ENCODE results near the gene PML. TPM values are rescaled to one million over a fixed set of nuclear protein-coding genes. Genes with fewer than 3 reads are reported as not detected.

Gene PML
- polyA plus RNA-seq, 1 experiment: 14.3 TPM

- DNase-seq (ENCODE audit: low read depth): no peak
- no peak overlapping the region for H3K4me3 ChIP-seq (ENCODE audit: low read depth, low read length)
- ChIA-PET CTCF (interaction anchor here (1.0 to 6.2 kb wide), 5 partner anchors 8 to 88 kb away, joined by 3 to 78 read pairs (median 9); no protein-coding TSS in a partner anchor), POLR2A (no interaction called here)
- no peaks in the 10 kb centered on the region for H3K27me3 ChIP-seq (ENCODE audit: control insufficient read depth, insufficient read depth, low read length)
- no peak for TF ChIP-seq CTCF (IDR thresholded peaks at IDR 0.05; ENCODE audit: insufficient read depth, low read depth, low read length)
- H3K36me3 ChIP-seq (ENCODE audit: control insufficient read depth, insufficient read depth, low read length): no peaks in the 10 kb centered on the region
Measured at GRCh38 chr15:73962433-73962832, 32.1 kb upstream of the PML start.

- Histone ChIP-seq H3K27me3 (ENCODE audit: control insufficient read depth, insufficient read depth, low read length) (no peaks in the 10 kb centered on the region), H3K4me3 (ENCODE audit: low read depth, low read length) (no peak overlapping the region), H3K36me3 (ENCODE audit: control insufficient read depth, insufficient read depth, low read length) (no peaks in the 10 kb centered on the region)
- CTCF ChIA-PET: interaction anchor here (0.6 to 5.4 kb wide), 24 partner anchors 8 to 650 kb away, joined by 3 to 78 read pairs (median 5); no protein-coding TSS in a partner anchor
- peak; percentile 98 for TF ChIP-seq CTCF (IDR thresholded peaks at IDR 0.05; ENCODE audit: insufficient read depth, low read depth, low read length)
- POLR2A ChIA-PET: interaction anchor here (0.7 kb wide), 1 partner anchor 12 kb away, joined by 5 read pairs; no protein-coding TSS in a partner anchor
- no peak for DNase-seq (ENCODE audit: low read depth)
Measured at GRCh38 chr15:73964736-73965093, 29.8 kb upstream of the PML start.

- no peak for DNase-seq (ENCODE audit: low read depth)
- TF ChIP-seq CTCF (IDR thresholded peaks at IDR 0.05; ENCODE audit: insufficient read depth, low read depth, low read length): no peak
- Histone ChIP-seq H3K36me3 (ENCODE audit: control insufficient read depth, insufficient read depth, low read length) (no peaks in the 10 kb centered on the region), H3K27me3 (ENCODE audit: control insufficient read depth, insufficient read depth, low read length) (no peaks in the 10 kb centered on the region), H3K4me3 (ENCODE audit: low read depth, low read length) (no peak overlapping the region)
- ChIA-PET POLR2A (interaction anchor here (0.7 kb wide), 1 partner anchor 12 kb away, joined by 5 read pairs; no protein-coding TSS in a partner anchor), CTCF (interaction anchor here (0.7 to 5.4 kb wide), 16 partner anchors 9 to 152 kb away, joined by 3 to 78 read pairs (median 4); partner anchors contain the start of genes STOML1 and TBC1D21)
Measured at GRCh38 chr15:73965094-73965757, 29.3 kb upstream of the PML start.

GRCh38 chr15:73965758-73966113 lies 28.8 kb upstream of the PML start:
- CTCF ChIA-PET: interaction anchor here (0.7 to 5.4 kb wide), 17 partner anchors 8 to 357 kb away, joined by 3 to 78 read pairs (median 4); partner anchors contain the start of genes PML, STOML1 and TBC1D21
- H3K27me3 ChIP-seq (ENCODE audit: control insufficient read depth, insufficient read depth, low read length): no peaks in the 10 kb centered on the region
- no peak for DNase-seq (ENCODE audit: low read depth)
- H3K36me3 ChIP-seq (ENCODE audit: control insufficient read depth, insufficient read depth, low read length): no peaks in the 10 kb centered on the region
- TF ChIP-seq CTCF (IDR thresholded peaks at IDR 0.05; ENCODE audit: insufficient read depth, low read depth, low read length): no peak
- POLR2A ChIA-PET: no interaction called here
- H3K4me3 ChIP-seq (ENCODE audit: low read depth, low read length): no peak overlapping the region

- Histone ChIP-seq H3K36me3 (ENCODE audit: control insufficient read depth, insufficient read depth, low read length) (no peaks in the 10 kb centered on the region), H3K4me3 (ENCODE audit: low read depth, low read length) (no peak overlapping the region), H3K27me3 (ENCODE audit: control insufficient read depth, insufficient read depth, low read length) (no peaks in the 10 kb centered on the region)
- ChIA-PET POLR2A (no interaction called here), CTCF (interaction anchor here (0.6 to 11.7 kb wide), 9 partner anchors 9 to 405 kb away, joined by 3 to 121 read pairs (median 6); no protein-coding TSS in a partner anchor)
- no peak for TF ChIP-seq CTCF (IDR thresholded peaks at IDR 0.05; ENCODE audit: insufficient read depth, low read depth, low read length)
- no peak for DNase-seq (ENCODE audit: low read depth)
Measured at GRCh38 chr15:73968461-73968860, 26.1 kb upstream of the PML start.
